ENCODE results near the gene SNTG2. TPM values are rescaled to one million over a fixed set of nuclear protein-coding genes. Genes with fewer than 3 reads are reported as not detected.
A peak's percentile ranks its signal among the peaks of the same experiment; 100 is the strongest.

The SNTG2 gene
- total RNA-seq, 1 experiment from 2014 or later: 20.5 TPM

GRCh38 chr2:930935-931334 is 19.7 kb upstream of the SNTG2 start:
- POLR2A ChIA-PET: no interaction called here
- TF ChIP-seq RORB (CRISPR knock-in tag; IDR thresholded peaks at IDR 0.05): no peak
- TF ChIP-seq MXD4 (CRISPR knock-in tag; IDR thresholded peaks at IDR 0.05; ENCODE audit: borderline replicate concordance): no peak
- TF ChIP-seq CDX4 (CRISPR knock-in tag; IDR thresholded peaks at IDR 0.05; ENCODE audit: borderline replicate concordance): no peak
- no peak for TF ChIP-seq IRF2 (CRISPR knock-in tag; IDR thresholded peaks at IDR 0.05; ENCODE audit: borderline replicate concordance, low read depth)
- TF ChIP-seq E2F5 (CRISPR knock-in tag; IDR thresholded peaks at IDR 0.05): no peak
- no peak for TF ChIP-seq CREM (CRISPR knock-in tag; IDR thresholded peaks at IDR 0.05)
- no peak for TF ChIP-seq ZNF317 (CRISPR knock-in tag; IDR thresholded peaks at IDR 0.05; ENCODE audit: borderline replicate concordance, low read depth)
- TF ChIP-seq TCF7 (CRISPR knock-in tag; IDR thresholded peaks at IDR 0.05; ENCODE audit: low read depth): no peak
- no peak for TF ChIP-seq ZNF532 (CRISPR knock-in tag; IDR thresholded peaks at IDR 0.05; ENCODE audit: borderline replicate concordance)
- no peak for TF ChIP-seq MYBL2 (CRISPR knock-in tag; IDR thresholded peaks at IDR 0.05)
- TF ChIP-seq EMX1 (CRISPR knock-in tag; IDR thresholded peaks at IDR 0.05): no peak
- TF ChIP-seq USF1 (CRISPR knock-in tag; IDR thresholded peaks at IDR 0.05): no peak
- TF ChIP-seq CBFB (CRISPR knock-in tag; IDR thresholded peaks at IDR 0.05; ENCODE audit: low read depth): no peak
- no peak for TF ChIP-seq ZNF671 (CRISPR knock-in tag; IDR thresholded peaks at IDR 0.05)
- TF ChIP-seq FOXK1 (CRISPR knock-in tag; IDR thresholded peaks at IDR 0.05): no peak
- TF ChIP-seq NFYB (CRISPR knock-in tag; conservative IDR thresholded peaks at IDR 0.05; ENCODE audit: low read depth): no peak
- no peak for TF ChIP-seq GABPB1 (CRISPR knock-in tag; IDR thresholded peaks at IDR 0.05)
- TF ChIP-seq GRHL2 (CRISPR knock-in tag; IDR thresholded peaks at IDR 0.05; ENCODE audit: insufficient replicate concordance, severe bottlenecking): no peak
- CTCF ChIA-PET: no interaction called here
- DNase-seq (ENCODE audit: low spot score) (no peak), ATAC-seq (no peak)
- H3K27ac Mint-ChIP-seq: no peak overlapping the region; the same call in 1 of the 2 replicates
- peaks cover 13% of the 10 kb centered on the region for H3K36me3 Mint-ChIP-seq
- H3K27me3 Mint-ChIP-seq (ENCODE audit: low read depth): peaks cover 60% of the 10 kb centered on the region
- peaks cover 39% of the 10 kb centered on the region for H3K4me1 Mint-ChIP-seq
- H3K4me3 Mint-ChIP-seq: no peak overlapping the region
- H3K9me3 Mint-ChIP-seq: peaks cover 12% of the 10 kb centered on the region

- CTCF ChIA-PET: interaction anchor here (1.4 kb wide), 1 partner anchor 18 kb away, joined by 6 read pairs; the partner anchor contains the start of gene SNTG2
- H3K4me3 Mint-ChIP-seq: no peak overlapping the region
- no peak for DNase-seq (ENCODE audit: low spot score)
- H3K4me1 Mint-ChIP-seq: peaks cover 32% of the 10 kb centered on the region
- peaks cover 65% of the 10 kb centered on the region for H3K27me3 Mint-ChIP-seq (ENCODE audit: low read depth)
- peak overlapping the region; percentile 94 for H3K27ac Mint-ChIP-seq
- H3K36me3 Mint-ChIP-seq: peaks cover 14% of the 10 kb centered on the region
- ATAC-seq: peak; percentile 72
- H3K9me3 Mint-ChIP-seq: peaks cover 14% of the 10 kb centered on the region
- TF ChIP-seq NFATC4 (CRISPR knock-in tag; IDR thresholded peaks at IDR 0.05): no peak
- 0 out of 2 replicates have a peak, but pooled peaks have one; percentile 29 for TF ChIP-seq FOXK1 (CRISPR knock-in tag; IDR thresholded peaks at IDR 0.05)
- TF ChIP-seq MAX (CRISPR knock-in tag; IDR thresholded peaks at IDR 0.05): 0 out of 2 replicates have a peak, but pooled peaks have one; percentile 19
- TF ChIP-seq ERG (CRISPR knock-in tag; IDR thresholded peaks at IDR 0.05): no peak
- no peak for TF ChIP-seq NR1H2 (CRISPR knock-in tag; IDR thresholded peaks at IDR 0.05)
- no peak for TF ChIP-seq E2F1 (CRISPR knock-in tag; IDR thresholded peaks at IDR 0.05)
- TF ChIP-seq CDX4 (CRISPR knock-in tag; IDR thresholded peaks at IDR 0.05; ENCODE audit: borderline replicate concordance): no peak
- TF ChIP-seq TEAD4 (CRISPR knock-in tag; IDR thresholded peaks at IDR 0.05): no peak
- POLR2A ChIA-PET: no interaction called here
Observed at GRCh38 chr2:932320-933115, 18.1 kb upstream of the SNTG2 start.
